ENCODE results near the gene WASHC2A.
"Not testable (repeated sequence)": the region's sequence is repeated elsewhere in the genome, so short reads cannot be mapped to it uniquely, and the experiment has no call there.

DNA sequence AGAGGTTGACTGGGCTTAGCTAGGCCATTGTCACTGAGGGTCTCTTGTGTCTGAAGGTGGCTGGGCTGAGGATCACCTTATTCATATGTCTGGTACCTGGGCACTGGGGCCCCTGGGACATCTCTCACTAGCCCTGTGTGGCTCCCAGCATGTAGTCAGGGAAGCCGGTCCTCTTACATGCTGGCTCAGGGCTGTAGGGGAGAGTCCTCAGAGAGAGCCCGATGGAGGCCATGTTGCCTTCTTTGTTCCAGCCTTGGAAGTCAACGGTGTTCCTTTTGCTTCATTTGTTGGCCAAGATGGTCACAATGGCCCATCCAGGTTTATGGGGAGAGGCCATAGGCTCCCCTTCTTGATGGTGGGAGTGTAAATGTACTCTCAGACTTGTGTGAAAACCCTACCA lies 34.0 kb downstream of the WASHC2A start:
- TF ChIP-seq, protein P1, sequence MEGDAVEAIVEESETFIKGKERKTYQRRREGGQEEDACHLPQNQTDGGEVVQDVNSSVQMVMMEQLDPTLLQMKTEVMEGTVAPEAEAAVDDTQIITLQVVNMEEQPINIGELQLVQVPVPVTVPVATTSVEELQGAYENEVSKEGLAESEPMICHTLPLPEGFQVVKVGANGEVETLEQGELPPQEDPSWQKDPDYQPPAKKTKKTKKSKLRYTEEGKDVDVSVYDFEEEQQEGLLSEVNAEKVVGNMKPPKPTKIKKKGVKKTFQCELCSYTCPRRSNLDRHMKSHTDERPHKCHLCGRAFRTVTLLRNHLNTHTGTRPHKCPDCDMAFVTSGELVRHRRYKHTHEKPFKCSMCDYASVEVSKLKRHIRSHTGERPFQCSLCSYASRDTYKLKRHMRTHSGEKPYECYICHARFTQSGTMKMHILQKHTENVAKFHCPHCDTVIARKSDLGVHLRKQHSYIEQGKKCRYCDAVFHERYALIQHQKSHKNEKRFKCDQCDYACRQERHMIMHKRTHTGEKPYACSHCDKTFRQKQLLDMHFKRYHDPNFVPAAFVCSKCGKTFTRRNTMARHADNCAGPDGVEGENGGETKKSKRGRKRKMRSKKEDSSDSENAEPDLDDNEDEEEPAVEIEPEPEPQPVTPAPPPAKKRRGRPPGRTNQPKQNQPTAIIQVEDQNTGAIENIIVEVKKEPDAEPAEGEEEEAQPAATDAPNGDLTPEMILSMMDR (IDR thresholded peaks at IDR 0.05) = not testable (repeated sequence)
- TF ChIP-seq POLR2A (IDR thresholded peaks at IDR 0.05) = not testable (repeated sequence)
